AG09319 (cell line): Measurements from ENCODE around the gene IL34.

Experiments
- DNase-seq: peaks from one replicate; pipeline ENCODE4 v3.0.0-alpha.2; 2010; ENCODE audit warnings: low read depth; ENCODE audit errors: extremely low read depth
- CTCF ChIP-seq: IDR thresholded peaks from 2 replicates; pipeline ENCODE4 v1.5.1; 2011; ENCODE audit warnings: low read depth, mild to moderate bottlenecking, inconsistent platforms, low read length, moderate library complexity

Gene IL34

GRCh38 chr16:70701596-70701995 is 55.2 kb downstream of the IL34 start:
- no peak for TF ChIP-seq CTCF
- DNase-seq = no peak

- TF ChIP-seq CTCF = no peak
- DNase-seq = no peak
These were observed 55.6 kb downstream of the IL34 start for GRCh38 chr16:70701998-70702397.

- TF ChIP-seq CTCF = no peak
- no peak for DNase-seq
These were observed 56.3 kb downstream of the IL34 start for GRCh38 chr16:70702624-70703023.

GRCh38 chr16:70703041-70703834 is 56.9 kb downstream of the IL34 start:
- DNase-seq = peak; percentile 88

GRCh38 chr16:70703835-70704381 is 57.5 kb downstream of the IL34 start:
- no peak for DNase-seq
- no peak for TF ChIP-seq CTCF

More at GRCh38 chr16:70703041-70703834, 56.9 kb downstream of the IL34 start:
- TF ChIP-seq CTCF = peak; percentile 49

- TF ChIP-seq CTCF = no peak
- DNase-seq = no peak
These were observed 58.2 kb downstream of the IL34 start for GRCh38 chr16:70704586-70704985.

GRCh38 chr16:70705056-70705455 is 58.7 kb downstream of the IL34 start:
- TF ChIP-seq CTCF = no peak

More at GRCh38 chr16:70705056-70705455, 58.7 kb downstream of the IL34 start:
- DNase-seq = no peak
